K562 (cell line): ENCODE results near the gene COASY. TPM values are rescaled to one million over a fixed set of nuclear protein-coding genes. Genes with fewer than 3 reads are reported as not detected.

Experiments used
- ARHGAP35 ChIP-seq: fragments of 450-650 bp; IDR thresholded peaks from 2 replicates; pipeline ENCODE4 v1.6.1; 2018; ENCODE audit not compliant: partially characterized antibody
- BCL6 ChIP-seq: fragments of 250-450 bp; sonication (Bioruptor Pico); IDR thresholded peaks from 2 replicates; pipeline ENCODE4 v1.4.0; 2020
- CBFA2T2 ChIP-seq: fragments of 450-650 bp; conservative IDR thresholded peaks from 2 replicates; pipeline ENCODE4 v1.6.1; 2017; ENCODE audit warnings: mild to moderate bottlenecking
- GTF2B ChIP-seq: IDR thresholded peaks from 2 replicates; pipeline ENCODE4 v1.6.1; 2011; ENCODE audit not compliant: insufficient read length; ENCODE audit errors: extremely low read depth
- KLF16 ChIP-seq: IDR thresholded peaks from 2 replicates; pipeline ENCODE4 v1.6.1; 2016; ENCODE audit warnings: antibody characterized with exemption
- NFE2L1 ChIP-seq: fragments of 450-650 bp; IDR thresholded peaks from 2 replicates; pipeline ENCODE4 v1.6.1; 2016; ENCODE audit warnings: missing genetic modification characterization, low read depth, mild to moderate bottlenecking, missing compliant biosample characterization, moderate library complexity, borderline replicate concordance
- THRAP3 ChIP-seq: fragments of 450-650 bp; IDR thresholded peaks from 2 replicates; pipeline ENCODE4 v1.6.1; 2016; ENCODE audit warnings: mild to moderate bottlenecking, inconsistent platforms, borderline replicate concordance
- polyA plus RNA-seq, 8 experiments: library from polyadenylated mRNA; depleted of rRNA in 4 of 8; stranded (reverse) in 5 of 8; unstranded in 3 of 8; fragments of >200 nt; fragmentation: Nextera tagmentation in 2 of 8; fragmentation: Illumina TruSeq in 1 of 8; extraction: Ambion mirVana in 2 of 8; extraction: Trizol in 1 of 8; gene quantifications; 2 replicates each; pipeline versions ENCODE4 v1.2.1 to v1.2.3, GENCODE V29; 2011 to 2014; ENCODE audit warnings: inconsistent platforms in 1 of 8, missing spikeins in 1 of 8
- total RNA-seq, 7 experiments: library from RNA; depleted of rRNA in 6 of 7; stranded (reverse); fragments of >200 nt in 6 of 7; fragmentation: Illumina TruSeq in 2 of 7; extraction: Trizol in 2 of 7; gene quantifications; 2 replicates each; pipeline versions ENCODE4 v1.2.1 to v1.2.3, GENCODE V29; 2011 to 2021; ENCODE audit warnings: low replicate concordance in 1 of 7
- TF ChIP-seq, protein P1 (sequence below): fragments of 250-450 bp; sonication (Bioruptor Pico); IDR thresholded peaks from 2 replicates; pipeline ENCODE4 v1.5.0; 2021; ENCODE audit warnings: mild to moderate bottlenecking, moderate library complexity
- TF ChIP-seq, protein P2 (sequence below): sonication (generic); formaldehyde crosslinking; IDR thresholded peaks from 2 replicates; pipeline ENCODE4 v1.8.0; 2022; ENCODE audit warnings: missing genetic modification reagents, mild to moderate bottlenecking, borderline replicate concordance

COASY gene
- total and polyA plus RNA-seq, 9 of the 15 experiments (the other 6 are each of a cell fraction or from before 2014, with no cell fraction given): 25.4 to 175 (median 62.3) TPM

GRCh38 chr17:42566883-42567573 is 5.1 kb downstream of the COASY start, which contains the start of gene MLX (continued):
- TF ChIP-seq, protein P1, sequence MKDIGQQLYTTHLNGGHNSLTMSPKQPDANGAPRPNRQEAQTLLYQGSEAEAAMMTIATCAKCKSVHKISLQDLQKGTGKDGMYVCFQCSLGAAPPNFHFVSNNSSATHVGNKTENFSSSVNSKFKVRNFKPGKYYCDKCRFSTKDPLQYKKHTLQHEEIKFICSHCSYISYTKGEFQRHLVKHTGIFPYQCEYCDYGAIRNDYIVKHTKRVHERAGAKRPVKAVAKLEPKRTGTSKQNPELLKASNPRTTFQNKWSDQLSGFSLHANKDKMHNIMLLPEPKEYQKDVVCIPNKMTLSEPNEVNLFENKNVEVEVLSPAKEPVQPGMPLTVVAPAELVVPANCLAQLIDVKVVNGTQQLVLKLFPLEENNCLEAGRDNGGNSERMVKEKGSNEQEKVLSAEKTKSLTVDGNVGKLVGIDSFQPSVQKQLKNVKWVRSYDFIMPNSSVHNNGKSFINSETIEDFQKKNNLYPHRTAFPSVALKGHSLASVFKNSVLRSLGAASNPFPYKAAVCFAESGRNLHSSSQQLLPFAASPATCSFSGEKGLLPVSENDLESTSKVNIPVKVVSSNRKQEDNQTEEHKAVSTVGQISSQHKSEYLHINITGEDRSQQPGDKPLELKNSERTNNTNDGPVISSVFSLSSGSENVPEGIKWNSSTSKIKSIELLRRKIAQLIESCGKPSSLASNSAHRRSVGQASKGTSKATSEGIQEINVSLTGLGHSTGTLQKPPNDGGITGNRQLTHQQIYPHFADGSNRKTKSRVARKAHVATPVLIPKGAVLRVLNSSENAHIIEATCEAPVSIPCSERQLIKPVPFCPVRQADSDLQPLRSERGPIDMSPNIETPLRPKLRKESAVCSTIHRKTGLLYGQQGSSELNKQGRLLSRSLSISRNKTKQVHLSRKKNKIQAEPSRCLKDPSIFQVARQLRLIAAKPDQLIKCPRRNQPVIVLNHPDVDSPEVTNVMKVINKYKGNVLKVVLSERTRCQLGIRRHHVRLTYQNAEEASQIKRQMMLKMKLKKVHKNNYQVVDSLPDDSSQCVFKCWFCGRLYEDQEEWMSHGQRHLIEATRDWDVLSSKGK: no peak
- TF ChIP-seq BCL6 (CRISPR knock-in tag): no peak
- no peak for TF ChIP-seq GTF2B
- no peak for TF ChIP-seq ARHGAP35
- TF ChIP-seq KLF16: no peak
- TF ChIP-seq CBFA2T2: peak; percentile 83
- TF ChIP-seq THRAP3: no peak
- no peak for TF ChIP-seq NFE2L1
- TF ChIP-seq, protein P2, sequence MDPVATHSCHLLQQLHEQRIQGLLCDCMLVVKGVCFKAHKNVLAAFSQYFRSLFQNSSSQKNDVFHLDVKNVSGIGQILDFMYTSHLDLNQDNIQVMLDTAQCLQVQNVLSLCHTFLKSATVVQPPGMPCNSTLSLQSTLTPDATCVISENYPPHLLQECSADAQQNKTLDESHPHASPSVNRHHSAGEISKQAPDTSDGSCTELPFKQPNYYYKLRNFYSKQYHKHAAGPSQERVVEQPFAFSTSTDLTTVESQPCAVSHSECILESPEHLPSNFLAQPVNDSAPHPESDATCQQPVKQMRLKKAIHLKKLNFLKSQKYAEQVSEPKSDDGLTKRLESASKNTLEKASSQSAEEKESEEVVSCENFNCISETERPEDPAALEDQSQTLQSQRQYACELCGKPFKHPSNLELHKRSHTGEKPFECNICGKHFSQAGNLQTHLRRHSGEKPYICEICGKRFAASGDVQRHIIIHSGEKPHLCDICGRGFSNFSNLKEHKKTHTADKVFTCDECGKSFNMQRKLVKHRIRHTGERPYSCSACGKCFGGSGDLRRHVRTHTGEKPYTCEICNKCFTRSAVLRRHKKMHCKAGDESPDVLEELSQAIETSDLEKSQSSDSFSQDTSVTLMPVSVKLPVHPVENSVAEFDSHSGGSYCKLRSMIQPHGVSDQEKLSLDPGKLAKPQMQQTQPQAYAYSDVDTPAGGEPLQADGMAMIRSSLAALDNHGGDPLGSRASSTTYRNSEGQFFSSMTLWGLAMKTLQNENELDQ (CRISPR knock-in tag): no peak; the same call in 1 of the 2 replicates
